ENCODE measurements around the gene ZNF701. TPM values are rescaled to one million over a fixed set of nuclear protein-coding genes. Genes with fewer than 3 reads are reported as not detected.
"Not testable (repeated sequence)": the region's sequence is repeated elsewhere in the genome, so short reads cannot be mapped to it uniquely, and the experiment has no call there.

The ZNF701 gene
- total and polyA plus RNA-seq, 2 experiments from 2014 or later = 6.7 TPM

GRCh38 chr19:52622261-52622660, 52.2 kb downstream of the ZNF701 start:
- Histone ChIP-seq H3K27me3 (replicated peaks; ENCODE audit: insufficient read depth) (no peaks in the 10 kb centered on the region), H3K36me3 (ENCODE audit: low read depth) (peaks cover 2% of the 10 kb centered on the region; the same call in 1 of the 2 replicates), H4K20me1 (ENCODE audit: insufficient read depth) (no peaks in the 10 kb centered on the region), H3F3A (ENCODE audit: insufficient read depth) (no peaks in the 10 kb centered on the region), H2AFZ (no peak overlapping the region), H3K79me2 (ENCODE audit: insufficient read depth) (peaks cover 13% of the 10 kb centered on the region), H3K27ac (no peak overlapping the region), H3K4me2 (ENCODE audit: unreplicated experiment) (no peak overlapping the region), H3K9ac (no peak overlapping the region), H3K4me1 (ENCODE audit: insufficient read depth) (no peaks in the 10 kb centered on the region), H3K4me3 (no peak overlapping the region), H3K9me2 (ENCODE audit: insufficient read depth) (no peaks in the 10 kb centered on the region), H3K9me3 (ENCODE audit: low read depth) (no peaks in the 10 kb centered on the region)
- WGBS, 2 experiments (ENCODE audit: low coverage in 1 of 2, low lambda C conversion rate in 2 of 2, missing lambda C conversion rate in 2 of 2) = 54 to 55% methylated on average over 2 of the region's 2 CpGs
- TF ChIP-seq EZH2 (IDR thresholded peaks at IDR 0.05; ENCODE audit: insufficient read depth, poor library complexity, severe bottlenecking) (no peak), EZH2phosphoT487 (IDR thresholded peaks at IDR 0.05; ENCODE audit: insufficient read depth, low read depth) (no peak)
- no peak for DNase-seq
- in situ Hi-C loops (cut with MboI) = no loop called here

- H3K9ac ChIP-seq = no peak overlapping the region
- WGBS, 2 experiments (ENCODE audit: low coverage in 1 of 2, low lambda C conversion rate in 2 of 2, missing lambda C conversion rate in 2 of 2) = 96 to 100% methylated on average over 5 of the region's 5 CpGs
- H3K36me3 ChIP-seq (ENCODE audit: low read depth) = no peaks in the 10 kb centered on the region; the same call in 1 of the 2 replicates
- H3K9me2 ChIP-seq (ENCODE audit: insufficient read depth) = no peaks in the 10 kb centered on the region
- no peak for DNase-seq
- H3K4me1 ChIP-seq (ENCODE audit: insufficient read depth) = no peaks in the 10 kb centered on the region
- in situ Hi-C loops (cut with MboI) = no loop called here
- no peaks in the 10 kb centered on the region for H3F3A ChIP-seq (ENCODE audit: insufficient read depth)
- H4K20me1 ChIP-seq (ENCODE audit: insufficient read depth) = no peaks in the 10 kb centered on the region
- H3K27ac ChIP-seq = no peak overlapping the region
- H3K4me2 ChIP-seq (ENCODE audit: unreplicated experiment) = no peak overlapping the region
- peaks cover 14% of the 10 kb centered on the region for H3K79me2 ChIP-seq (ENCODE audit: insufficient read depth)
- no peak overlapping the region for H3K4me3 ChIP-seq
- no peak for TF ChIP-seq EZH2 (IDR thresholded peaks at IDR 0.05; ENCODE audit: insufficient read depth, poor library complexity, severe bottlenecking)
- no peak for TF ChIP-seq EZH2phosphoT487 (IDR thresholded peaks at IDR 0.05; ENCODE audit: insufficient read depth, low read depth)
- no peak overlapping the region for H2AFZ ChIP-seq
- H3K27me3 ChIP-seq (replicated peaks; ENCODE audit: insufficient read depth) = no peaks in the 10 kb centered on the region
- H3K9me3 ChIP-seq (ENCODE audit: low read depth) = no peaks in the 10 kb centered on the region
Measured at GRCh38 chr19:52626915-52627314, 56.8 kb downstream of the ZNF701 start.

GRCh38 chr19:52627441-52627840, 57.4 kb downstream of the ZNF701 start:
- H2AFZ ChIP-seq; H3K4me1 ChIP-seq (ENCODE audit: insufficient read depth); H3K9ac ChIP-seq; H3K4me3 ChIP-seq; DNase-seq; H3K36me3 ChIP-seq (ENCODE audit: low read depth); H3F3A ChIP-seq (ENCODE audit: insufficient read depth); in situ Hi-C loops (cut with MboI); H3K27me3 ChIP-seq (replicated peaks; ENCODE audit: insufficient read depth); H3K9me2 ChIP-seq (ENCODE audit: insufficient read depth); H4K20me1 ChIP-seq (ENCODE audit: insufficient read depth); H3K4me2 ChIP-seq (ENCODE audit: unreplicated experiment); H3K27ac ChIP-seq; H3K9me3 ChIP-seq (ENCODE audit: low read depth): not testable (repeated sequence)
- 93 to 95% methylated on average over 3 of the region's 3 CpGs for WGBS, 2 experiments (ENCODE audit: low coverage in 1 of 2, low lambda C conversion rate in 2 of 2, missing lambda C conversion rate in 2 of 2)
- peaks cover 14% of the 10 kb centered on the region for H3K79me2 ChIP-seq (ENCODE audit: insufficient read depth)

- no peak overlapping the region for H2AFZ ChIP-seq
- no peak overlapping the region for H3K9ac ChIP-seq
- no peak for TF ChIP-seq EZH2phosphoT487 (IDR thresholded peaks at IDR 0.05; ENCODE audit: insufficient read depth, low read depth)
- no peak for TF ChIP-seq EZH2 (IDR thresholded peaks at IDR 0.05; ENCODE audit: insufficient read depth, poor library complexity, severe bottlenecking)
- H3K79me2 ChIP-seq (ENCODE audit: insufficient read depth) = peaks cover 37% of the 10 kb centered on the region
- in situ Hi-C loops (cut with MboI) = no loop called here
- H3K4me1 ChIP-seq (ENCODE audit: insufficient read depth) = peaks cover 11% of the 10 kb centered on the region; the same call in 1 of the 2 replicates
- H3K36me3 ChIP-seq (ENCODE audit: low read depth) = no peaks in the 10 kb centered on the region
- H3K9me2 ChIP-seq (ENCODE audit: insufficient read depth) = no peaks in the 10 kb centered on the region
- no peaks in the 10 kb centered on the region for H4K20me1 ChIP-seq (ENCODE audit: insufficient read depth)
- DNase-seq = peak; percentile 41
- no peaks in the 10 kb centered on the region for H3K9me3 ChIP-seq (ENCODE audit: low read depth)
- H3K4me2 ChIP-seq (ENCODE audit: unreplicated experiment) = no peak overlapping the region
- WGBS, 2 experiments (ENCODE audit: low coverage in 1 of 2, low lambda C conversion rate in 2 of 2, missing lambda C conversion rate in 2 of 2) = 81 to 85% methylated on average over 11 of the region's 11 CpGs
- H3K27me3 ChIP-seq (replicated peaks; ENCODE audit: insufficient read depth) = no peaks in the 10 kb centered on the region
- no peak overlapping the region for H3K27ac ChIP-seq
- peaks cover 25% of the 10 kb centered on the region for H3F3A ChIP-seq (ENCODE audit: insufficient read depth)
- H3K4me3 ChIP-seq = no peak overlapping the region
Measured at GRCh38 chr19:52635786-52636570, 65.9 kb downstream of the ZNF701 start.

Small RNA genes lying within 50 kb of the gene (small RNA-seq; reads per million reads assigned to genes)
- not detected for gene RPL39P34 (ENCODE audit: low read depth, low replicate concordance)

Other genes with a start within 250 kb of the ZNF701 start
- 2.8 and 3.5 TPM in 2 replicates for gene ZNF610, start 234.0 kb upstream of the ZNF701 start, total RNA-seq (2014; rRNA removed; shearing (Covaris generic))
- 3.9 and 6.0 TPM in 2 replicates for gene ZNF610, start 234.0 kb upstream of the ZNF701 start, polyA plus RNA-seq (2016; fragmentation: Nextera tagmentation; extraction: Ambion mirVana)
- 22.0 and 34.8 TPM in 2 replicates for gene ZNF880, start 200.4 kb upstream of the ZNF701 start, total RNA-seq (2014; rRNA removed; shearing (Covaris generic))
- 30.7 and 32.5 TPM in 2 replicates for gene ZNF880, start 200.4 kb upstream of the ZNF701 start, polyA plus RNA-seq (2016; fragmentation: Nextera tagmentation; extraction: Ambion mirVana)
- gene ZNF528, start 172.4 kb upstream of the ZNF701 start, total RNA-seq (2014; rRNA removed; shearing (Covaris generic)) = 14.9 and 22.5 TPM in 2 replicates
- gene ZNF528, start 172.4 kb upstream of the ZNF701 start, polyA plus RNA-seq (2016; fragmentation: Nextera tagmentation; extraction: Ambion mirVana) = 19.2 and 24.2 TPM in 2 replicates
- 0.25 TPM in 1 of 2 replicates, not detected in the other for gene ZNF534, start 141.1 kb upstream of the ZNF701 start, total RNA-seq (2014; rRNA removed; shearing (Covaris generic))
- 0.16 and 0.20 TPM in 2 replicates for gene ZNF534, start 141.1 kb upstream of the ZNF701 start, polyA plus RNA-seq (2016; fragmentation: Nextera tagmentation; extraction: Ambion mirVana)
- gene ZNF578, start 116.7 kb upstream of the ZNF701 start, total RNA-seq (2014; rRNA removed; shearing (Covaris generic)) = 1.5 and 2.2 TPM in 2 replicates
- 1.3 TPM in 2 replicates for gene ZNF578, start 116.7 kb upstream of the ZNF701 start, polyA plus RNA-seq (2016; fragmentation: Nextera tagmentation; extraction: Ambion mirVana)
- gene ZNF808, start 42.6 kb upstream of the ZNF701 start, total RNA-seq (2014; rRNA removed; shearing (Covaris generic)) = 7.9 and 14.5 TPM in 2 replicates
- gene ZNF808, start 42.6 kb upstream of the ZNF701 start, polyA plus RNA-seq (2016; fragmentation: Nextera tagmentation; extraction: Ambion mirVana) = 2.2 and 2.9 TPM in 2 replicates
- 29.1 and 55.8 TPM in 2 replicates for gene ZNF83, start 68.1 kb downstream of the ZNF701 start, total RNA-seq (2014; rRNA removed; shearing (Covaris generic))
- gene ZNF83, start 68.1 kb downstream of the ZNF701 start, polyA plus RNA-seq (2016; fragmentation: Nextera tagmentation; extraction: Ambion mirVana) = 24.7 and 27.9 TPM in 2 replicates
- 6.7 and 7.7 TPM in 2 replicates for gene ZNF611, start 164.8 kb downstream of the ZNF701 start, total RNA-seq (2014; rRNA removed; shearing (Covaris generic))
- 5.5 and 7.8 TPM in 2 replicates for gene ZNF611, start 164.8 kb downstream of the ZNF701 start, polyA plus RNA-seq (2016; fragmentation: Nextera tagmentation; extraction: Ambion mirVana)
- 1.8 and 1.9 TPM in 2 replicates for gene ZNF600, start 216.5 kb downstream of the ZNF701 start, total RNA-seq (2014; rRNA removed; shearing (Covaris generic))
- gene ZNF600, start 216.5 kb downstream of the ZNF701 start, polyA plus RNA-seq (2016; fragmentation: Nextera tagmentation; extraction: Ambion mirVana) = 3.2 and 3.5 TPM in 2 replicates